Testis (tissue), 5 donors: Measurements from ENCODE around the gene MFSD2B. TPM values are rescaled to one million over a fixed set of nuclear protein-coding genes. Genes with fewer than 3 reads are reported as not detected.

Experiments
- DNase-seq: peaks from one replicate; pipeline ENCODE4 v3.0.0-alpha.2; 2019
- H3K27ac ChIP-seq, 2 donors: fragments of 200-600 bp; sonication (generic); one replicate each; pipeline ENCODE4 v1.5.1; 2019
- H3K27me3 ChIP-seq: fragments of 200-600 bp; sonication (generic); one replicate; pipeline ENCODE4 v1.5.1; 2019
- H3K36me3 ChIP-seq: fragments of 200-600 bp; sonication (generic); one replicate; pipeline ENCODE4 v1.5.1; 2017; ENCODE audit warnings: low read depth; ENCODE audit errors: missing control alignments
- H3K4me1 ChIP-seq: fragments of 200-600 bp; sonication (generic); one replicate; pipeline ENCODE4 v1.5.1; 2019
- H3K4me3 ChIP-seq, 2 donors: fragments of 200-600 bp; sonication (generic); one replicate each; pipeline ENCODE4 v1.5.1; 2017 to 2019
- H3K9me3 ChIP-seq: fragments of 200-600 bp; sonication (generic); one replicate; pipeline ENCODE4 v1.5.1; 2017
- CTCF ChIP-seq, 3 experiments: fragments of 450-650 bp in 2 of 3; fragments of 200-600 bp in 1 of 3; sonication (generic) in 1 of 3; IDR thresholded peaks; one replicate each; pipeline ENCODE4 v1.5.1; 2016 to 2019; ENCODE audit warnings: antibody characterized with exemption in 3 of 3, mild to moderate bottlenecking in 2 of 3, moderate library complexity in 1 of 3
- POLR2A ChIP-seq: fragments of 450-650 bp; IDR thresholded peaks from one replicate; pipeline ENCODE4 v1.6.1; 2017; ENCODE audit warnings: antibody characterized with exemption, mild to moderate bottlenecking, moderate library complexity
- WGBS, 2 donors: methylation state at CpG; one replicate each; pipeline ENCODE4 v1.1.5; 2018; 5-methylcytosine and 5-hydroxymethylcytosine counted together
- intact Hi-C: fragments of 100-400 bp; cut with DNase I; formaldehyde crosslinking; loops from one replicate; pipeline ENCODE4 v1.15.1; 2023; ENCODE audit warnings: low total_unique reads
- long read RNA-seq, 2 donors: transcript quantifications; one replicate each; lab custom pipeline, GENCODE V29; 2026
- polyA plus RNA-seq: library from polyadenylated mRNA; stranded (reverse); fragments of 350-450 nt; fragmentation: Illumina TruSeq; extraction: RNeasy Lipid Tissue Mini Kit (QIAGEN cat#74804); gene quantifications from one replicate; pipeline ENCODE4 v1.2.3, GENCODE V29; 2014; ENCODE audit warnings: low read depth, low replicate concordance; ENCODE audit not compliant: insufficient read depth
- total RNA-seq, 2 donors: library from RNA; depleted of rRNA; stranded (reverse); fragments of >200 nt; gene quantifications; one replicate each; pipeline ENCODE4 v1.2.3, GENCODE V29; 2016

Gene MFSD2B
- total RNA-seq: under 1 TPM; 0.39 to 0.50 TPM
- polyA plus RNA-seq: 0.94 TPM
- long read RNA-seq, donor 1: 0 reads
- long read RNA-seq, donor 2, partial matches to known transcripts: 5 of 5 reads
- long read RNA-seq, donor 2, other reads (novel, unspliced or antisense): 0 of 5 reads

- no peaks in the 10 kb centered on the region for H3K9me3 ChIP-seq
- no peaks in the 10 kb centered on the region for H3K27me3 ChIP-seq
- H3K4me3 ChIP-seq: peak within 1 kb of the TSS; percentile 24 to 38
- TF ChIP-seq CTCF (IDR thresholded peaks at IDR 0.05): no peak
- TF ChIP-seq POLR2A: no peak
- no peak within 1 kb of the TSS for H3K27ac ChIP-seq
- peaks cover 4% of the 10 kb centered on the region for H3K4me1 ChIP-seq
- 2 to 5% methylated on average over 17 to 55 of the region's 75 CpGs for WGBS, 2 donors
- intact Hi-C loops: no loop called here
- DNase-seq: no peak
- H3K36me3 ChIP-seq: no peaks in the 10 kb centered on the region
Measured at GRCh38 chr2:24009680-24010476, at the start of gene MFSD2B. MFSD2B (plus strand) TSS chr2:24010085; CDS start chr2:24010097, 12 bp downstream.

- intact Hi-C loops: no loop called here
- H3K27me3 ChIP-seq: no peaks in the 10 kb centered on the region
- H3K9me3 ChIP-seq: no peaks in the 10 kb centered on the region
- no peak for TF ChIP-seq POLR2A
- no peak for TF ChIP-seq CTCF (IDR thresholded peaks at IDR 0.05)
- DNase-seq: no peak
- H3K4me1 ChIP-seq: no peaks in the 10 kb centered on the region
- WGBS, 2 donors: 97% methylated on average over 4 of the region's 4 CpGs
- no peak overlapping the region for H3K4me3 ChIP-seq
- no peaks in the 10 kb centered on the region for H3K36me3 ChIP-seq
- H3K27ac ChIP-seq: no peak overlapping the region
Measured at GRCh38 chr2:23967846-23968245, 42.0 kb upstream of the MFSD2B start.

- no peaks in the 10 kb centered on the region for H3K27me3 ChIP-seq
- intact Hi-C loops: no loop called here
- no peaks in the 10 kb centered on the region for H3K36me3 ChIP-seq
- no peaks in the 10 kb centered on the region for H3K4me1 ChIP-seq
- 90 to 92% methylated on average over 8 of the region's 8 CpGs for WGBS, 2 donors
- H3K27ac ChIP-seq: no peak overlapping the region
- H3K9me3 ChIP-seq: no peaks in the 10 kb centered on the region
- DNase-seq: no peak
- TF ChIP-seq CTCF (IDR thresholded peaks at IDR 0.05) (no peak), POLR2A (no peak)
- no peak overlapping the region for H3K4me3 ChIP-seq
Measured at GRCh38 chr2:23976883-23977282, 33.0 kb upstream of the MFSD2B start.

GRCh38 chr2:23988371-23988770, 21.5 kb upstream of the MFSD2B start:
- TF ChIP-seq CTCF (IDR thresholded peaks at IDR 0.05): no peak
- no peak for TF ChIP-seq POLR2A
- WGBS, 2 donors: 66 to 72% methylated on average over 2 of the region's 2 CpGs
- Histone ChIP-seq H3K4me3 (no peak overlapping the region), H3K36me3 (no peaks in the 10 kb centered on the region), H3K4me1 (no peaks in the 10 kb centered on the region), H3K9me3 (no peaks in the 10 kb centered on the region), H3K27me3 (no peaks in the 10 kb centered on the region), H3K27ac (no peak overlapping the region)
- intact Hi-C loops: no loop called here
- DNase-seq: no peak
